GM21367 (cell line): ENCODE data around the gene TPR.

Source experiments
- ATAC-seq: cut with Tn5 transposase; IDR thresholded peaks from one replicate; pipeline ENCODE4 v1.9.1; 2021; ENCODE audit not compliant: unreplicated experiment

Gene TPR

DNA sequence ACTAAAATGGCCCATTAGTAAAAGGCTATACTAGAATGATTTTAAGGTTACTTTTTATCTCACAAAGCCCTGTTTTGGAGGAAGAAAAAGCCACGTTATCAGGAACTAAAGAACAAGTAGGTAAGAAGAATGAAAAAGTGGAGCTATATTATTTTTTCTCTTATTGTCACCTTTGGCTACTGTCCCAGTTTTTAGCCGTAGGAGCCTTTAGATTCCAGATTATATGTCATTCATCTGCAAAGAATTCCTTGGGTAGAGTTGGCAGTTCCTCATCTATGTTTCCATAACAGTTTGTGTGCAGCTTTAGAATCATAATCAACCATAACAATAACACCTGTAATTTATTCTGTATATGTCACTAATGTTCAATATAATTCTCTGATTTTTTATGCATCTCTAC is 83.8 kb downstream of the TPR start:
- no peak for ATAC-seq

- no peak for ATAC-seq
Observed at GRCh38 chr1:186289943-186290545, 85.0 kb downstream of the TPR start.

DNA sequence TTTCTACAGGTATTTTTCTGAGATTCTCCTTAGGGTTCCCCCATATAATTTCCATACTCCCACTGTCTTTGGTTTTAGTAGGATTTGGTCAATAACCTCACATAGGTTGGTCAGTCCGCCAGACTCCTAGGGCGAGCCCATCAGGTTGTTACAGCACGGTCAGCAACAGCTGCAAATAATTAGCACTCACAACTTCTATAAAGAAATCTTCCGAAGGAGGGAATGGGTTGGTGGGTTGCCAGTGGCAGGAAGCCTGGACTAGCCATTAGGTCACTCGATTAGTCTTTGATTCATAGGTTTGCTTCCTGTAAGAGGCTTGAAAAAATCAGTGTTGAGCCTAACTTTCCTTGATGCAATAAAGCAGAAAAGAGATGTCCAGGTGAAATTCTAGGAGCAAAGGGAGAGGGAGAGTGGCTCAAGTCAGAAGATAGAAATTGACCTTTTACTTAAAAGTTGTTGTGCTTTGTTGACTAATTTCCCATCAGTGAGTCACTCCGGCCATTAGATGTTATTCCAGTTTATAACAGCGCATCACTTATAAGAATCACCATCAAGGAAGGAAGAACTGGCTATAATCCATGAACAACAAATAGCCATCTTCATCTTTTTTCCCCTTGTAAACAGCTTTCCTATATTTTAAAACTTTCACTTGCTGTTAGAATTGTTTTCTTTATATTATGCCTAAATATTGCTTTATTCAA is 88.3 kb downstream of the TPR start:
- ATAC-seq = no peak

DNA sequence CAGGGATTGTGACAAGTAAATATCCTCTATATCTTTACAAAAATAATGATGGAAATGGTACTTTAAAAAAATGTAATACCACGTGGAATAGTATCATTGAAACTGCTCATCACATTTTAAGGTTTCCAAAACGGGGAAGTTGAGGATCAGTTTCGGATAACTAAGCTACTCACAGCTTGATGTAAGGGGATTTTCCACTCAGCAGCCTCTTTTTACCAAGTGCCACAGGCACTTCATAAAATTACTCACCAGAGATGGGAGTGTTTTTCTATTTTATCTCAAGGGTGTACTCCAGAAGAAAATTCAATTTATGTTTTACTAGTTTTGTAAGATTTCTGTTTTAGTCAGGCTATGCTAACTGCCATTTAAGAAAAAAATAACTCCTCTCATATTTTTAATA is 91.7 kb downstream of the TPR start:
- ATAC-seq = peak; percentile 49

DNA sequence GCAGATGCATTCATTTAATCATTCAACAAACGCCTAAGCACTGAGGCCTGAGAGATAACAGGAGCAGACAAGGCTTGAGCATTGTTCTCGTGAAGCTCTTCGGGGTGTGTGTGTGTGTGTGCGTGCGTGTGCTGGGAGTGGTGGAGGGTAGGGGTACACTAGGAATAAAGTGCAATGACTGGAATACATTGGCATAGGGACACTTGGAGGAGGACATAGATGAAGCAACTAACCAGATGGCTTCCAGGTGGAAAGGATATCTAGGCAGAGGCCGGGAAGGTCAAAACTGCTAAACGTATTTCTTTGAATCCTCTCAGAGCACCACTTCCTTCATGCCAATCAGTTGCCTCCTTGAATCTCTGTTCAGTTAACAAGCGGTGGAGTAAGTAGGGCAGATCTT is 92.6 kb downstream of the TPR start:
- no peak for ATAC-seq

GRCh38 chr1:186275822-186276221 is 99.2 kb downstream of the TPR start:
- no peak for ATAC-seq

DNA sequence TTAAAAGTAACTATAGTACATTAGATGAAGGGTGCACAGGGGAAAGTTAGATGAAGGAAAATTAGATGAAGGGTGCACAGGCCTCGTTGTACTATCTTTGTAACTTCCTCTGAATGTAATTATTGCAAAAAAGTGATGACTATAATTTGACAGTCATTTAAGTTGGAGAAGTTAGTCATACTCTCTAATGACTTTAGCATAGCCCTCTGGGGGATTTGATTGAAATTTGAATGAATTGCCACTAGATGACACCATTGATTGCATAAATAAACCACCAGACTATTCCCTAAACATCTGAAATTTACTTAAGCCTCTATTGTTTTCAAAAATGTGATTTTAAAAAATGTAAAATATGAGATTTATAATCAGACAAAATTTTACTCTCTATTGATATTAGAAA is 102.6 kb downstream of the TPR start:
- no peak for ATAC-seq

DNA sequence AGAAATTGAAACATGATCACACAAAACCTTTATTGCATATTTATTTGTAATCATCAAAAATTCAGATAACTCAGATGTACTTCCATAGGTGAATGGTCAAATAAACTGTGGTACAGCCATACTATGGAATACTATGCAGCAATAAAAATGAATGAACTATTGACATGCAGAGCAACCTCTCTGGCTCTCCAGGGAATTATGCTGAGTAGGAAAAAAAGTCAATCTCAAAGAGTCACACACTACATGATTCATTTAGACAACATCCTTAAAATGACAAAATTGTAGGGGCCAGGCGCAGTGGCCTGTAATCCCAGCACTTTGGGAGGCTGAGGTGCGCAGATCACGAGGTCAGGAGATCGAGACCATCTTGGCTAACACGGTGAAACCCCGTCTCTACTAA is 104.0 kb downstream of the TPR start:
- no peak for ATAC-seq
